Hepatocyte (in vitro differentiated cells): ENCODE data around the gene HERC5. TPM values are rescaled to one million over a fixed set of nuclear protein-coding genes. Genes with fewer than 3 reads are reported as not detected.

Source experiments
- DNase-seq: peaks from one replicate; pipeline ENCODE4 v3.0.0-alpha.2; 2016; ENCODE audit warnings: low spot score
- H2AFZ ChIP-seq: fragments of 200-600 bp; sonication (generic); 2 replicates; pipeline ENCODE4 v1.6.0; 2016; ENCODE audit warnings: antibody characterized with exemption, mild to moderate bottlenecking
- H3K27ac ChIP-seq: fragments of 200-600 bp; sonication (generic); 2 replicates; pipeline ENCODE4 v1.5.1; 2016; ENCODE audit warnings: mild to moderate bottlenecking
- H3K27me3 ChIP-seq: fragments of 200-600 bp; sonication (generic); 2 replicates; pipeline ENCODE4 v1.6.1; 2016
- H3K36me3 ChIP-seq: fragments of 200-600 bp; sonication (generic); replicated peaks from 2 replicates; pipeline ENCODE4 v1.5.1; 2016; ENCODE audit warnings: low read depth; ENCODE audit not compliant: insufficient read depth
- H3K4me1 ChIP-seq: fragments of 200-600 bp; sonication (generic); 2 replicates; pipeline ENCODE4 v1.5.1; 2016; ENCODE audit warnings: mild to moderate bottlenecking, moderate library complexity; ENCODE audit not compliant: insufficient read depth
- H3K4me2 ChIP-seq: fragments of 200-600 bp; sonication (generic); 2 replicates; pipeline ENCODE4 v1.6.0; 2016
- H3K4me3 ChIP-seq: fragments of 200-600 bp; sonication (generic); 2 replicates; pipeline ENCODE4 v1.5.1; 2016; ENCODE audit warnings: mild to moderate bottlenecking
- H3K79me2 ChIP-seq: fragments of 200-600 bp; sonication (generic); 2 replicates; pipeline ENCODE4 v1.6.0; 2017; ENCODE audit warnings: mild to moderate bottlenecking
- H3K9me2 ChIP-seq: fragments of 200-600 bp; sonication (generic); replicated peaks from 2 replicates; pipeline ENCODE4 v1.6.0; 2017; ENCODE audit warnings: mild to moderate bottlenecking; ENCODE audit not compliant: insufficient read depth
- H3K9me3 ChIP-seq: fragments of 200-600 bp; sonication (generic); 2 replicates; pipeline ENCODE4 v1.5.1; 2016; ENCODE audit warnings: low read depth, mild to moderate bottlenecking
- H4K20me1 ChIP-seq: fragments of 200-600 bp; sonication (generic); 2 replicates; pipeline ENCODE4 v1.6.0; 2016; ENCODE audit warnings: mild to moderate bottlenecking; ENCODE audit not compliant: insufficient read depth, poor library complexity, severe bottlenecking
- CTCF ChIP-seq: fragments of 200-600 bp; sonication (generic); IDR thresholded peaks from 2 replicates; pipeline ENCODE4 v1.5.1; 2016; ENCODE audit warnings: antibody characterized with exemption, mild to moderate bottlenecking; ENCODE audit not compliant: poor library complexity
- EZH2 ChIP-seq: fragments of 200-600 bp; sonication (generic); IDR thresholded peaks from 2 replicates; pipeline ENCODE4 v1.6.1; 2016; ENCODE audit warnings: antibody characterized with exemption, mild to moderate bottlenecking, borderline replicate concordance
- EZH2phosphoT487 ChIP-seq: fragments of 200-600 bp; sonication (generic); IDR thresholded peaks from one replicate; pipeline ENCODE4 v1.6.1; 2018; ENCODE audit warnings: antibody characterized with exemption, mild to moderate bottlenecking, low read depth, moderate library complexity; ENCODE audit not compliant: unreplicated experiment, severe bottlenecking
- WGBS: methylation state at CpG from one replicate; pipeline ENCODE4 v1.1.6; 2016; ENCODE audit warnings: low lambda C conversion rate; ENCODE audit errors: missing lambda C conversion rate; 5-methylcytosine and 5-hydroxymethylcytosine counted together
- polyA plus RNA-seq: library from polyadenylated mRNA; unstranded; fragments of >200 nt; fragmentation: Nextera tagmentation; extraction: Ambion mirVana; gene quantifications from 2 replicates; pipeline ENCODE4 v1.2.1, GENCODE V29; 2016
- total RNA-seq: library from RNA; depleted of rRNA; stranded (reverse); fragments of >200 nt; gene quantifications from 2 replicates; pipeline ENCODE4 v1.2.3, GENCODE V29; 2014

The HERC5 gene
- total and polyA plus RNA-seq, 2 experiments from 2014 or later = 1.7 to 2.8 TPM

GRCh38 chr4:88467392-88467791 lies 10.5 kb downstream of the HERC5 start:
- DNase-seq = no peak
- no peaks in the 10 kb centered on the region for H3K9me2 ChIP-seq
- H4K20me1 ChIP-seq = no peaks in the 10 kb centered on the region
- H3K4me1 ChIP-seq = no peaks in the 10 kb centered on the region
- TF ChIP-seq EZH2phosphoT487 = no peak
- no peak for TF ChIP-seq CTCF
- TF ChIP-seq EZH2 = no peak
- H3K9me3 ChIP-seq = no peaks in the 10 kb centered on the region
- H3K36me3 ChIP-seq = no peaks in the 10 kb centered on the region
- no peak overlapping the region for H3K27ac ChIP-seq
- H3K79me2 ChIP-seq = no peaks in the 10 kb centered on the region
- 78% methylated on average over 2 of the region's 2 CpGs for WGBS
- no peak overlapping the region for H3K4me2 ChIP-seq
- no peak overlapping the region for H3K4me3 ChIP-seq
- H2AFZ ChIP-seq = no peak overlapping the region
- H3K27me3 ChIP-seq = no peaks in the 10 kb centered on the region

GRCh38 chr4:88477229-88477860 lies 20.4 kb downstream of the HERC5 start:
- TF ChIP-seq EZH2 = no peak
- TF ChIP-seq CTCF = no peak
- no peak for TF ChIP-seq EZH2phosphoT487
- DNase-seq = no peak
- Histone ChIP-seq H3K9me2 (no peaks in the 10 kb centered on the region), H3K4me3 (no peak overlapping the region), H4K20me1 (no peaks in the 10 kb centered on the region), H3K27ac (no peak overlapping the region), H3K4me2 (no peak overlapping the region), H3K9me3 (no peaks in the 10 kb centered on the region), H2AFZ (no peak overlapping the region), H3K79me2 (no peaks in the 10 kb centered on the region), H3K4me1 (no peaks in the 10 kb centered on the region), H3K36me3 (no peaks in the 10 kb centered on the region), H3K27me3 (no peaks in the 10 kb centered on the region)
- 100% methylated on average over 2 of the region's 5 CpGs for WGBS

GRCh38 chr4:88478247-88478646 lies 21.3 kb downstream of the HERC5 start:
- H3K4me1 ChIP-seq = no peaks in the 10 kb centered on the region
- H3K4me2 ChIP-seq = no peak overlapping the region
- no peaks in the 10 kb centered on the region for H3K9me2 ChIP-seq
- H3K9me3 ChIP-seq = no peaks in the 10 kb centered on the region
- H3K36me3 ChIP-seq = no peaks in the 10 kb centered on the region
- 65% methylated on average over 2 of the region's 2 CpGs for WGBS
- H4K20me1 ChIP-seq = no peaks in the 10 kb centered on the region
- no peak overlapping the region for H2AFZ ChIP-seq
- H3K79me2 ChIP-seq = no peaks in the 10 kb centered on the region
- H3K27me3 ChIP-seq = no peaks in the 10 kb centered on the region
- TF ChIP-seq EZH2 = no peak
- TF ChIP-seq CTCF = no peak
- TF ChIP-seq EZH2phosphoT487 = no peak
- no peak overlapping the region for H3K27ac ChIP-seq
- H3K4me3 ChIP-seq = no peak overlapping the region
- DNase-seq = no peak

GRCh38 chr4:88481537-88481936 lies 24.6 kb downstream of the HERC5 start:
- DNase-seq = no peak
- Histone ChIP-seq H3K9me3 (no peaks in the 10 kb centered on the region), H3K9me2 (no peaks in the 10 kb centered on the region), H3K27me3 (no peaks in the 10 kb centered on the region), H2AFZ (no peak overlapping the region), H3K4me1 (no peaks in the 10 kb centered on the region), H3K36me3 (no peaks in the 10 kb centered on the region), H4K20me1 (no peaks in the 10 kb centered on the region), H3K4me3 (no peak overlapping the region), H3K79me2 (no peaks in the 10 kb centered on the region), H3K27ac (no peak overlapping the region), H3K4me2 (no peak overlapping the region)
- TF ChIP-seq CTCF (no peak), EZH2phosphoT487 (no peak), EZH2 (no peak)
- WGBS = 47% methylated on average over 1 of the region's 1 CpG
